HCT116 (cell line): ENCODE measurements around the gene SRSF3. TPM values are rescaled to one million over a fixed set of nuclear protein-coding genes. Genes with fewer than 3 reads are reported as not detected.

ENCODE experiments used
- ATAC-seq: fragments of 200-7000 bp; cut with Tn5 transposase; 2 replicates; pipeline ENCODE4 v1.9.1; 2020; ENCODE audit warnings: mild to moderate bottlenecking, moderate library complexity
- BruUV-seq: library from RNA; stranded (reverse); fragments of 400-500 nt; replicated peaks from 2 replicates; lab custom pipeline; 2021; lab: Mats Ljungman, UMichigan
- CTCF ChIA-PET: fragments of 300-600 bp; sonication (Branson Sonifier 250); formaldehyde crosslinking; loops from one replicate; lab custom pipeline; 2021; ENCODE audit warnings: antibody characterized with exemption; lab: Charles Lee
- POLR2A ChIA-PET: fragments of 300-600, 350-600 bp; sonication (Branson Sonifier 250); formaldehyde crosslinking; loops from one replicate; lab custom pipeline; 2021; ENCODE audit warnings: antibody characterized with exemption; lab: Charles Lee
- RAD21 ChIA-PET, 2 experiments: fragments of 300-600 bp; sonication (Branson Sonifier 250); formaldehyde crosslinking; loops; one replicate each; lab custom pipeline; 2023; ENCODE audit warnings: low total read pairs in 2 of 2; ENCODE audit not compliant: uncharacterized antibody in 2 of 2, unreplicated experiment in 2 of 2, low non-redundant PET in 1 of 2; lab: Charles Lee
- DNase-seq: peaks from one replicate; pipeline ENCODE4 v3.0.0-alpha.2; 2010; ENCODE audit warnings: low read depth, low spot score
- H2AFZ ChIP-seq: fragments of 200-600 bp; shearing (Covaris generic), sonication (generic); 2 replicates; pipeline ENCODE4 v1.6.1; 2017; ENCODE audit warnings: low read depth, mixed run types, mixed read lengths, antibody characterized with exemption, low read length; ENCODE audit not compliant: poor library complexity, severe bottlenecking
- H3K27ac ChIP-seq: 2 replicates; pipeline ENCODE4 v1.5.1; 2012; ENCODE audit warnings: low read depth, low read length
- H3K27me3 ChIP-seq: fragments of 200-600 bp; sonication (generic); 2 replicates; pipeline ENCODE4 v1.6.1; 2016; ENCODE audit warnings: mixed run types, low read length, mixed read lengths; ENCODE audit not compliant: insufficient read depth
- H3K36me3 ChIP-seq, 2 experiments: fragments of 200-500 bp in 1 of 2; fragments of 200-600 bp in 1 of 2; sonication (Bioruptor generic) in 1 of 2; sonication (generic) in 1 of 2; 2 replicates each; pipeline versions ENCODE4 v1.5.1 to v1.6.1; 2014 to 2016; ENCODE audit warnings: low read length in 2 of 2, inconsistent platforms in 1 of 2, mixed read lengths in 1 of 2, mixed run types in 1 of 2; ENCODE audit not compliant: insufficient read depth in 2 of 2, control insufficient read depth in 1 of 2
- H3K4me1 ChIP-seq, 2 experiments: fragments of 200-600 bp in 1 of 2; sonication (generic) in 1 of 2; 2 replicates each; pipeline versions ENCODE4 v1.5.1 to v1.6.1; 2012 to 2017; ENCODE audit warnings: low read length in 2 of 2, inconsistent platforms in 1 of 2, mild to moderate bottlenecking in 1 of 2, mixed read lengths in 1 of 2, mixed run types in 1 of 2, moderate library complexity in 1 of 2; ENCODE audit not compliant: insufficient read depth in 2 of 2, control insufficient read depth in 1 of 2
- H3K4me2 ChIP-seq: fragments of 200-600 bp; sonication (generic); 2 replicates; pipeline ENCODE4 v1.6.1; 2017; ENCODE audit warnings: mixed run types, low read length, mixed read lengths
- H3K4me3 ChIP-seq, 2 experiments: fragments of 200-600 bp in 1 of 2; sonication (generic) in 1 of 2; replicated peaks in 1 of 2; 2 replicates each; pipeline ENCODE4 v1.5.1; 2011 to 2016; ENCODE audit warnings: low read length in 2 of 2, control low read depth in 1 of 2, low read depth in 1 of 2, mild to moderate bottlenecking in 1 of 2, mixed read lengths in 1 of 2, mixed run types in 1 of 2
- H3K79me2 ChIP-seq: fragments of 200-600 bp; sonication (generic); 2 replicates; pipeline ENCODE4 v1.6.1; 2017; ENCODE audit warnings: mild to moderate bottlenecking, mixed run types, low read length, moderate library complexity, mixed read lengths; ENCODE audit not compliant: insufficient read depth
- H3K9ac ChIP-seq: fragments of 200-600 bp; sonication (generic); 2 replicates; pipeline ENCODE4 v1.6.1; 2016; ENCODE audit warnings: low read length, mixed read lengths
- H3K9me2 ChIP-seq: fragments of 200-600 bp; sonication (generic), shearing (Covaris generic); 2 replicates; pipeline ENCODE4 v1.6.1; 2017; ENCODE audit warnings: mixed run types, mild to moderate bottlenecking, moderate library complexity; ENCODE audit not compliant: insufficient read depth
- H3K9me3 ChIP-seq, 2 experiments: fragments of 200-500 bp in 1 of 2; fragments of 200-600 bp in 1 of 2; sonication (Bioruptor generic) in 1 of 2; sonication (generic) in 1 of 2; 2 replicates each; pipeline ENCODE4 v1.6.1; 2014 to 2017; ENCODE audit warnings: low read length in 2 of 2, mixed read lengths in 2 of 2, inconsistent platforms in 1 of 2, low read depth in 1 of 2, mild to moderate bottlenecking in 1 of 2, mixed run types in 1 of 2, moderate library complexity in 1 of 2; ENCODE audit not compliant: control insufficient read depth in 1 of 2, insufficient read depth in 1 of 2
- H4K20me1 ChIP-seq: fragments of 200-600 bp; sonication (generic), shearing (Covaris generic); 2 replicates; pipeline ENCODE4 v1.6.1; 2017; ENCODE audit warnings: mixed run types, mild to moderate bottlenecking, moderate library complexity; ENCODE audit not compliant: insufficient read depth
- CBX3 ChIP-seq: IDR thresholded peaks from 2 replicates; pipeline ENCODE4 v1.6.1; 2012; ENCODE audit warnings: low read depth
- CEBPB ChIP-seq: IDR thresholded peaks from 2 replicates; pipeline ENCODE4 v1.6.1; 2012; ENCODE audit warnings: low read depth
- EGR1 ChIP-seq: IDR thresholded peaks from 2 replicates; pipeline ENCODE4 v1.6.1; 2012; ENCODE audit warnings: low read depth
- ELF1 ChIP-seq: IDR thresholded peaks from 2 replicates; pipeline ENCODE4 v1.6.1; 2012; ENCODE audit warnings: low read depth, borderline replicate concordance
- EZH2phosphoT487 ChIP-seq: fragments of 200-600 bp; IDR thresholded peaks from 2 replicates; pipeline ENCODE4 v1.6.1; 2018; ENCODE audit warnings: antibody characterized with exemption, borderline replicate concordance
- JUND ChIP-seq: IDR thresholded peaks from 2 replicates; pipeline ENCODE4 v1.6.1; 2012
- POLR2AphosphoS5 ChIP-seq: IDR thresholded peaks from 2 replicates; pipeline ENCODE4 v1.6.1; 2011; ENCODE audit warnings: mild to moderate bottlenecking, low read depth, low read length, moderate library complexity
- RAD21 ChIP-seq: IDR thresholded peaks from 2 replicates; pipeline ENCODE4 v1.6.1; 2012; ENCODE audit warnings: low read depth, mild to moderate bottlenecking
- SIN3A ChIP-seq: IDR thresholded peaks from 2 replicates; pipeline ENCODE4 v1.6.1; 2012; ENCODE audit warnings: low read depth
- TCF7L2 ChIP-seq: IDR thresholded peaks from 2 replicates; pipeline ENCODE4 v1.7.0; 2011; ENCODE audit warnings: borderline replicate concordance, inconsistent platforms; ENCODE audit not compliant: insufficient read depth, insufficient read length; ENCODE audit errors: extremely low read depth
- ZFX ChIP-seq: fragments of 450-650 bp; IDR thresholded peaks from 2 replicates; pipeline ENCODE4 v1.6.1; 2017
- ZNF274 ChIP-seq: fragments of 200-500 bp; sonication (Bioruptor generic); IDR thresholded peaks from 2 replicates; pipeline ENCODE4 v1.6.1; 2014; ENCODE audit warnings: mild to moderate bottlenecking, low read depth, low read length, inconsistent platforms
- intact Hi-C: fragments of 100-400 bp; cut with micrococcal nuclease; formaldehyde crosslinking; loops from 2 replicates; pipeline ENCODE4 v1.10.0; 2022
- total RNA-seq: library from RNA; stranded (reverse); gene quantifications from one replicate; pipeline ENCODE4 v1.2.1, GENCODE V29; 2021; ENCODE audit not compliant: unreplicated experiment
- TF ChIP-seq, protein P1 (sequence below), 3 experiments: fragments of 200-600 bp in 1 of 3; sonication (generic) in 1 of 3; IDR thresholded peaks in 2 of 3; conservative IDR thresholded peaks in 1 of 3; 2 replicates each; pipeline ENCODE4 v1.5.1; 2012 to 2017; ENCODE audit warnings: low read depth in 2 of 3, low read length in 2 of 3, antibody characterized with exemption in 1 of 3, borderline replicate concordance in 1 of 3, control low read depth in 1 of 3, mild to moderate bottlenecking in 1 of 3, mixed read lengths in 1 of 3, mixed run types in 1 of 3, moderate library complexity in 1 of 3; ENCODE audit not compliant: insufficient read depth in 1 of 3
- TF ChIP-seq, protein P2 (sequence below): IDR thresholded peaks from 2 replicates; pipeline ENCODE4 v1.6.1; 2011; ENCODE audit warnings: mild to moderate bottlenecking, low read length, moderate library complexity; ENCODE audit not compliant: insufficient replicate concordance; ENCODE audit errors: extremely low read depth
- TF ChIP-seq, protein P3 (sequence below): IDR thresholded peaks from 2 replicates; pipeline ENCODE4 v1.6.1; 2012
- TF ChIP-seq, protein P4 (sequence below): IDR thresholded peaks from 2 replicates; pipeline ENCODE4 v1.6.1; 2012
- TF ChIP-seq, protein P5 (sequence below): IDR thresholded peaks from 2 replicates; pipeline ENCODE4 v1.6.1; 2012; ENCODE audit warnings: low read depth

SRSF3 gene
- total RNA-seq, 1 experiment from 2014 or later, result 362 TPM

DNA sequence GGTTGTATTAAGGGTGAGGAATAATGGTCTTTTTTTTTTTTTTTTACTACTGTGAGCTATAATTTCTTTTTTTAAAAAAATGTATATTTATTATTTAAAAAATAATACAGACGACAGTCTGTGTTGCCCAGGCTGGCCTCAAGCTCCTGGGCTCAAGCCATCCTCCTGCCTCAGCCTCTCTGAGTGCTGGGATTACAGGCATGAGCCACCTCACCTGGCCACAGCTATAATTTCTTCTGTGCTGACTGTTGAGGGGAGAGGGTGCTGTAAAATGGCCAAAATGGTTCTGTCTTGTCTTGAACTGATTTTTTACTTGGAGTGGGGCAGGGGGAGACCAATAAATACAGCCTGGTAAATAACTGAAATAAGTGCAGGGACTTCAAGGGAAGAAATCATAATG lies 3.6 kb downstream of the SRSF3 start:
- no peaks in the 10 kb centered on the region for H3K9me2 ChIP-seq
- CTCF ChIA-PET, result no interaction called here
- H2AFZ ChIP-seq, result no peak overlapping the region
- peaks cover 63 to 77% of the 10 kb centered on the region in 2 experiments for H3K36me3 ChIP-seq
- peaks cover 6 to 33% of the 10 kb centered on the region in 2 experiments for H3K4me1 ChIP-seq
- no peak overlapping the region for H3K4me3 ChIP-seq
- no peak for DNase-seq
- no peaks in the 10 kb centered on the region for H3K9me3 ChIP-seq
- no peak overlapping the region for H3K4me2 ChIP-seq
- H3K27me3 ChIP-seq, result no peaks in the 10 kb centered on the region
- no peak overlapping the region for H3K9ac ChIP-seq
- no TSS peak for BruUV-seq
- TF ChIP-seq ZNF274 (no peak), ZFX (no peak), TCF7L2 (no peak), RAD21 (no peak), SIN3A (no peak), POLR2AphosphoS5 (no peak), ELF1 (no peak), EZH2phosphoT487 (no peak), CEBPB (no peak), EGR1 (no peak), CBX3 (no peak), JUND (no peak)
- TF ChIP-seq, protein P1, sequence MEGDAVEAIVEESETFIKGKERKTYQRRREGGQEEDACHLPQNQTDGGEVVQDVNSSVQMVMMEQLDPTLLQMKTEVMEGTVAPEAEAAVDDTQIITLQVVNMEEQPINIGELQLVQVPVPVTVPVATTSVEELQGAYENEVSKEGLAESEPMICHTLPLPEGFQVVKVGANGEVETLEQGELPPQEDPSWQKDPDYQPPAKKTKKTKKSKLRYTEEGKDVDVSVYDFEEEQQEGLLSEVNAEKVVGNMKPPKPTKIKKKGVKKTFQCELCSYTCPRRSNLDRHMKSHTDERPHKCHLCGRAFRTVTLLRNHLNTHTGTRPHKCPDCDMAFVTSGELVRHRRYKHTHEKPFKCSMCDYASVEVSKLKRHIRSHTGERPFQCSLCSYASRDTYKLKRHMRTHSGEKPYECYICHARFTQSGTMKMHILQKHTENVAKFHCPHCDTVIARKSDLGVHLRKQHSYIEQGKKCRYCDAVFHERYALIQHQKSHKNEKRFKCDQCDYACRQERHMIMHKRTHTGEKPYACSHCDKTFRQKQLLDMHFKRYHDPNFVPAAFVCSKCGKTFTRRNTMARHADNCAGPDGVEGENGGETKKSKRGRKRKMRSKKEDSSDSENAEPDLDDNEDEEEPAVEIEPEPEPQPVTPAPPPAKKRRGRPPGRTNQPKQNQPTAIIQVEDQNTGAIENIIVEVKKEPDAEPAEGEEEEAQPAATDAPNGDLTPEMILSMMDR (IDR thresholded peaks at IDR 0.05 in 2 of 3, conservative IDR thresholded peaks at IDR 0.05 in 1 of 3; ENCODE audit: borderline replicate concordance in 1 of 3, insufficient read depth in 1 of 3, low read depth in 2 of 3, low read length in 2 of 3), result no peak
- TF ChIP-seq, protein P2, sequence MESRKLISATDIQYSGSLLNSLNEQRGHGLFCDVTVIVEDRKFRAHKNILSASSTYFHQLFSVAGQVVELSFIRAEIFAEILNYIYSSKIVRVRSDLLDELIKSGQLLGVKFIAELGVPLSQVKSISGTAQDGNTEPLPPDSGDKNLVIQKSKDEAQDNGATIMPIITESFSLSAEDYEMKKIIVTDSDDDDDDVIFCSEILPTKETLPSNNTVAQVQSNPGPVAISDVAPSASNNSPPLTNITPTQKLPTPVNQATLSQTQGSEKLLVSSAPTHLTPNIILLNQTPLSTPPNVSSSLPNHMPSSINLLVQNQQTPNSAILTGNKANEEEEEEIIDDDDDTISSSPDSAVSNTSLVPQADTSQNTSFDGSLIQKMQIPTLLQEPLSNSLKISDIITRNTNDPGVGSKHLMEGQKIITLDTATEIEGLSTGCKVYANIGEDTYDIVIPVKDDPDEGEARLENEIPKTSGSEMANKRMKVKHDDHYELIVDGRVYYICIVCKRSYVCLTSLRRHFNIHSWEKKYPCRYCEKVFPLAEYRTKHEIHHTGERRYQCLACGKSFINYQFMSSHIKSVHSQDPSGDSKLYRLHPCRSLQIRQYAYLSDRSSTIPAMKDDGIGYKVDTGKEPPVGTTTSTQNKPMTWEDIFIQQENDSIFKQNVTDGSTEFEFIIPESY, result no peak
- TF ChIP-seq, protein P3, sequence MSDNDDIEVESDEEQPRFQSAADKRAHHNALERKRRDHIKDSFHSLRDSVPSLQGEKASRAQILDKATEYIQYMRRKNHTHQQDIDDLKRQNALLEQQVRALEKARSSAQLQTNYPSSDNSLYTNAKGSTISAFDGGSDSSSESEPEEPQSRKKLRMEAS, result no peak
- TF ChIP-seq, protein P4, sequence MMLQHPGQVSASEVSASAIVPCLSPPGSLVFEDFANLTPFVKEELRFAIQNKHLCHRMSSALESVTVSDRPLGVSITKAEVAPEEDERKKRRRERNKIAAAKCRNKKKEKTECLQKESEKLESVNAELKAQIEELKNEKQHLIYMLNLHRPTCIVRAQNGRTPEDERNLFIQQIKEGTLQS, result no peak
- TF ChIP-seq, protein P5, sequence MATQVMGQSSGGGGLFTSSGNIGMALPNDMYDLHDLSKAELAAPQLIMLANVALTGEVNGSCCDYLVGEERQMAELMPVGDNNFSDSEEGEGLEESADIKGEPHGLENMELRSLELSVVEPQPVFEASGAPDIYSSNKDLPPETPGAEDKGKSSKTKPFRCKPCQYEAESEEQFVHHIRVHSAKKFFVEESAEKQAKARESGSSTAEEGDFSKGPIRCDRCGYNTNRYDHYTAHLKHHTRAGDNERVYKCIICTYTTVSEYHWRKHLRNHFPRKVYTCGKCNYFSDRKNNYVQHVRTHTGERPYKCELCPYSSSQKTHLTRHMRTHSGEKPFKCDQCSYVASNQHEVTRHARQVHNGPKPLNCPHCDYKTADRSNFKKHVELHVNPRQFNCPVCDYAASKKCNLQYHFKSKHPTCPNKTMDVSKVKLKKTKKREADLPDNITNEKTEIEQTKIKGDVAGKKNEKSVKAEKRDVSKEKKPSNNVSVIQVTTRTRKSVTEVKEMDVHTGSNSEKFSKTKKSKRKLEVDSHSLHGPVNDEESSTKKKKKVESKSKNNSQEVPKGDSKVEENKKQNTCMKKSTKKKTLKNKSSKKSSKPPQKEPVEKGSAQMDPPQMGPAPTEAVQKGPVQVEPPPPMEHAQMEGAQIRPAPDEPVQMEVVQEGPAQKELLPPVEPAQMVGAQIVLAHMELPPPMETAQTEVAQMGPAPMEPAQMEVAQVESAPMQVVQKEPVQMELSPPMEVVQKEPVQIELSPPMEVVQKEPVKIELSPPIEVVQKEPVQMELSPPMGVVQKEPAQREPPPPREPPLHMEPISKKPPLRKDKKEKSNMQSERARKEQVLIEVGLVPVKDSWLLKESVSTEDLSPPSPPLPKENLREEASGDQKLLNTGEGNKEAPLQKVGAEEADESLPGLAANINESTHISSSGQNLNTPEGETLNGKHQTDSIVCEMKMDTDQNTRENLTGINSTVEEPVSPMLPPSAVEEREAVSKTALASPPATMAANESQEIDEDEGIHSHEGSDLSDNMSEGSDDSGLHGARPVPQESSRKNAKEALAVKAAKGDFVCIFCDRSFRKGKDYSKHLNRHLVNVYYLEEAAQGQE, result no peak
- H3K79me2 ChIP-seq, result peaks cover 86% of the 10 kb centered on the region
- RAD21 ChIA-PET, result no interaction called here
- H3K27ac ChIP-seq, result no peak overlapping the region
- peaks cover 78% of the 10 kb centered on the region for H4K20me1 ChIP-seq
- intact Hi-C loops, result no loop called here
- no peak for ATAC-seq
- POLR2A ChIA-PET, result interaction anchor here (3.5 to 4.4 kb wide), 2 partner anchors 9 to 12 kb away, joined by 14 to 20 read pairs; no protein-coding TSS in a partner anchor
